ENCODE data around the gene NFIB. TPM values are rescaled to one million over a fixed set of nuclear protein-coding genes. Genes with fewer than 3 reads are reported as not detected.

The NFIB gene
- total and polyA plus RNA-seq, 2 experiments from 2014 or later: 5.7 to 13.9 TPM

DNA sequence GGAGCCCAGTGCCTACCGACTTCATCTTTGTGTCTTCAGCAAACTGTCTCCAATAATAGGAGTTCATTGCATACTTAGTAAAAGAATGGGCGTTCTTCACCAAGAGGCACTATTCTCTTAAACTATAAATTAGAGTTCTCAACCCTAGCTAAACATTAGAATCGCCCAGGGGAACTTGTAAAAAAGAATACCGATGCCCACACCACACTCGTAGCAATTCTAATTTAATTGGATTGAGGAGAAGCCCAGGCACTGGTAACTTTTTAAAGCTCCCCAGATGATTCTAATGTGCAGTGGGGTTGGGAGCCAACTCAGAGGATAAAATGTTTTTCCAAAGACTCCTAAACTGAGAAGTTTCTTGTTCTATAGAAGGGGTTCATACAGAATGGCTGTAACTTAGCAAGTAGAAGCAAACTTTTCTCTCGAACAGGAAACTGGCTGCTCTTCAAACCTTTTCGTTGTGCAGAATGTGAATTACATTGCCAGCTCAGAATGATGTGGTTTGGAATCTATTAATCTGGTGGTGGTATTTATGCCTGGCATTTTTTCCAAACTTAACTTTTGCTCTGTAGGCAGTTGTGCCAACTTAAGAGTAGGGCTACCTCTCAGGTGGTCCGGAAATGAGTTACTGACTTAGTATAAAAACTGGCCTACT lies 26.4 kb upstream of the NFIB start:
- Histone ChIP-seq H3K4me1 (ENCODE audit: low read depth) (no peaks in the 10 kb centered on the region), H3K27ac (no peak overlapping the region), H3K9me3 (ENCODE audit: low read depth) (no peaks in the 10 kb centered on the region), H3K27me3 (peaks cover 71% of the 10 kb centered on the region), H3K4me3 (no peak overlapping the region), H3K36me3 (no peaks in the 10 kb centered on the region)
- DNase-seq (ENCODE audit: low read depth in 1 of 2, low spot score in 1 of 2): no peak
- TF ChIP-seq, protein P1, sequence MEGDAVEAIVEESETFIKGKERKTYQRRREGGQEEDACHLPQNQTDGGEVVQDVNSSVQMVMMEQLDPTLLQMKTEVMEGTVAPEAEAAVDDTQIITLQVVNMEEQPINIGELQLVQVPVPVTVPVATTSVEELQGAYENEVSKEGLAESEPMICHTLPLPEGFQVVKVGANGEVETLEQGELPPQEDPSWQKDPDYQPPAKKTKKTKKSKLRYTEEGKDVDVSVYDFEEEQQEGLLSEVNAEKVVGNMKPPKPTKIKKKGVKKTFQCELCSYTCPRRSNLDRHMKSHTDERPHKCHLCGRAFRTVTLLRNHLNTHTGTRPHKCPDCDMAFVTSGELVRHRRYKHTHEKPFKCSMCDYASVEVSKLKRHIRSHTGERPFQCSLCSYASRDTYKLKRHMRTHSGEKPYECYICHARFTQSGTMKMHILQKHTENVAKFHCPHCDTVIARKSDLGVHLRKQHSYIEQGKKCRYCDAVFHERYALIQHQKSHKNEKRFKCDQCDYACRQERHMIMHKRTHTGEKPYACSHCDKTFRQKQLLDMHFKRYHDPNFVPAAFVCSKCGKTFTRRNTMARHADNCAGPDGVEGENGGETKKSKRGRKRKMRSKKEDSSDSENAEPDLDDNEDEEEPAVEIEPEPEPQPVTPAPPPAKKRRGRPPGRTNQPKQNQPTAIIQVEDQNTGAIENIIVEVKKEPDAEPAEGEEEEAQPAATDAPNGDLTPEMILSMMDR (IDR thresholded peaks at IDR 0.05; ENCODE audit: low read depth, low read length): no peak

DNA sequence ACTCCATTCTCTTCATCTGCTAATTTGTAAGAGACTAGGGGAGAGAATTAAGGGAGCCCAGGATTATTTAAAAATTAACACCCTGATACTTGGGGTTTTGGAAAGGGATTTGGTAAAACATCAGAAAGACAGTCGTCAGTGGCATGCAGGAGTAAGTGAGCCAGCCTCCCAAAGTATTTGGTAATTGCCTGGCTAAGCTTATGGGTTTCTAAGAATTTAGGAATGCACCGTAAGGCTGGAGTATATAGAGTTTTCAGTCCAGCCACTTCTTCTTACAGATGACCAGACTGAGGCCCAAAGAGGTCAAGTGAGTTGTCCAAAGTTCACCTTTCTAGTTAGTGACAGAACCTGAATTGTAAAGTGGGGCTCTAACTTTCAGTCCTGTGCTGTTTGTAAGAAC lies 25.8 kb upstream of the NFIB start:
- Histone ChIP-seq H3K36me3 (no peaks in the 10 kb centered on the region), H3K27ac (no peak overlapping the region), H3K4me1 (ENCODE audit: low read depth) (no peaks in the 10 kb centered on the region), H3K27me3 (peaks cover 65% of the 10 kb centered on the region), H3K9me3 (ENCODE audit: low read depth) (no peaks in the 10 kb centered on the region), H3K4me3 (no peak overlapping the region)
- DNase-seq (ENCODE audit: low read depth in 1 of 2, low spot score in 1 of 2): no peak
- TF ChIP-seq, protein P1 (IDR thresholded peaks at IDR 0.05; ENCODE audit: low read depth, low read length): no peak

DNA sequence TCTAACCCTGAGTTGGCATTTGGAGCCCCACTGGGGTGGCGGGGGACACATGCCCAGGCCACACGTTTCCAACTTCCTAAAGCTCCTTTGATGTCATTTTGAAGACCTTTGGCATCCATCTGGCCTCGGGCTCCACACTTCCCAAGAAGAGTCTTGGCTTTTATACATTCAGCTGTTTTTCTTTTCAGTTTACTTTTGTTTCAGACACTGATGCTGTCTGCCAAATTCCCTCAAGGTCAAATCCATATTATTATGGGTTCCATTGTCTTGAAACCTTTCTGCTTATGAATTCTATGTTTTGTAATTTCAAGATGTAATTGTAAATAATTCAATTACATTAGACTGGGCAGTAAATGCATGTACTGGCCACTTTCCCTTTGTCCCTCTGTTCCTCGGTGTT lies 23.7 kb upstream of the NFIB start:
- Histone ChIP-seq H3K27ac (no peak overlapping the region), H3K4me1 (ENCODE audit: low read depth) (no peaks in the 10 kb centered on the region), H3K36me3 (no peaks in the 10 kb centered on the region), H3K9me3 (ENCODE audit: low read depth) (no peaks in the 10 kb centered on the region), H3K27me3 (peaks cover 43% of the 10 kb centered on the region), H3K4me3 (no peak overlapping the region)
- no peak for DNase-seq (ENCODE audit: low read depth in 1 of 2, low spot score in 1 of 2)
- TF ChIP-seq, protein P1 (IDR thresholded peaks at IDR 0.05; ENCODE audit: low read depth, low read length): no peak

DNA sequence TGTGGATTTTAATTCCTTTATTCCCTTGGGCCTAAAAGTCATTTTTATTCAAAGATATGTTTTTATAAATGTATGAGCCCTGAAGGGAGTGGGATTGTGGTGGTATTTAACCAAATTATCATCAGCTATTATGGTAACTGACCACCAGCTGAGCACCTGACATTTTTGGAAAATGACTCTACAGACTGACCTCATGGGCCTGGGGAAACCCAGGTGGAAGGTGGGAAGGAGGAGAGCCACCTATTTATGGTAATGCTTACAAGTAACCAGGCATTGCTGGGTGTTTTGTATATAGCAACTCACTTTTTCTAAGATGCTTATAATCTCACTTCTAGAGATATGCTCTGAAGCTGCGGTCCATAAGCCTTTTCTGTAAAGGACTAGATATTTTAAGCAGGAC lies 22.3 kb upstream of the NFIB start:
- Histone ChIP-seq H3K9me3 (ENCODE audit: low read depth) (no peaks in the 10 kb centered on the region), H3K36me3 (no peaks in the 10 kb centered on the region), H3K27ac (no peak overlapping the region), H3K27me3 (peaks cover 30% of the 10 kb centered on the region), H3K4me3 (no peak overlapping the region), H3K4me1 (ENCODE audit: low read depth) (no peaks in the 10 kb centered on the region)
- no peak for DNase-seq (ENCODE audit: low read depth in 1 of 2, low spot score in 1 of 2)
- TF ChIP-seq, protein P1 (IDR thresholded peaks at IDR 0.05; ENCODE audit: low read depth, low read length): no peak

DNA sequence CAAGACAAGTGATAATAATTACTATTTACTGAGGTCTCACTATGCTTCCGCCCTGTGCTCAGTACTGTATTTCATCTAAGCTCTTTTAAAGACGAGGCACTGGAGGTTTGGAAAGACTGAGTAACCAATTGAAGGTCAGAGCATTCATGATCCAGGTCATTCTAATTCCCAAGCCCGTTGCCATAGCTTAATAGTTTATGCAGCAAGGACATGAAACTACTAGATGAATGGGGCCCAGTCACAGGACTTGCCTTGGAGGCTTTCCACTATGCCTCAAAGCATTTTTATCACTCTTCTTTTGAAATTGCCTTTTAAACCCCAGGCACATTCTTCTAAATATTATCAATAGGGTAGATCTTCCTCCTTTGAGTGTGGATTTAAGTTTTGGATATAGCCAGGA lies 17.2 kb upstream of the NFIB start:
- Histone ChIP-seq H3K27ac (no peak overlapping the region), H3K4me1 (ENCODE audit: low read depth) (no peaks in the 10 kb centered on the region), H3K36me3 (no peaks in the 10 kb centered on the region), H3K27me3 (no peaks in the 10 kb centered on the region), H3K4me3 (no peak overlapping the region), H3K9me3 (ENCODE audit: low read depth) (no peaks in the 10 kb centered on the region)
- TF ChIP-seq, protein P1 (IDR thresholded peaks at IDR 0.05; ENCODE audit: low read depth, low read length): no peak
- no peak for DNase-seq (ENCODE audit: low read depth in 1 of 2, low spot score in 1 of 2)

All from cardiac muscle cell (in vitro differentiated cells and primary cell).